HG03103 (cell line): ENCODE measurements around the gene ANKRD6.

ENCODE experiments used
- ATAC-seq: cut with Tn5 transposase; IDR thresholded peaks from one replicate; pipeline ENCODE4 v1.9.1; 2021; ENCODE audit warnings: low read depth; ENCODE audit not compliant: unreplicated experiment

The ANKRD6 gene

DNA sequence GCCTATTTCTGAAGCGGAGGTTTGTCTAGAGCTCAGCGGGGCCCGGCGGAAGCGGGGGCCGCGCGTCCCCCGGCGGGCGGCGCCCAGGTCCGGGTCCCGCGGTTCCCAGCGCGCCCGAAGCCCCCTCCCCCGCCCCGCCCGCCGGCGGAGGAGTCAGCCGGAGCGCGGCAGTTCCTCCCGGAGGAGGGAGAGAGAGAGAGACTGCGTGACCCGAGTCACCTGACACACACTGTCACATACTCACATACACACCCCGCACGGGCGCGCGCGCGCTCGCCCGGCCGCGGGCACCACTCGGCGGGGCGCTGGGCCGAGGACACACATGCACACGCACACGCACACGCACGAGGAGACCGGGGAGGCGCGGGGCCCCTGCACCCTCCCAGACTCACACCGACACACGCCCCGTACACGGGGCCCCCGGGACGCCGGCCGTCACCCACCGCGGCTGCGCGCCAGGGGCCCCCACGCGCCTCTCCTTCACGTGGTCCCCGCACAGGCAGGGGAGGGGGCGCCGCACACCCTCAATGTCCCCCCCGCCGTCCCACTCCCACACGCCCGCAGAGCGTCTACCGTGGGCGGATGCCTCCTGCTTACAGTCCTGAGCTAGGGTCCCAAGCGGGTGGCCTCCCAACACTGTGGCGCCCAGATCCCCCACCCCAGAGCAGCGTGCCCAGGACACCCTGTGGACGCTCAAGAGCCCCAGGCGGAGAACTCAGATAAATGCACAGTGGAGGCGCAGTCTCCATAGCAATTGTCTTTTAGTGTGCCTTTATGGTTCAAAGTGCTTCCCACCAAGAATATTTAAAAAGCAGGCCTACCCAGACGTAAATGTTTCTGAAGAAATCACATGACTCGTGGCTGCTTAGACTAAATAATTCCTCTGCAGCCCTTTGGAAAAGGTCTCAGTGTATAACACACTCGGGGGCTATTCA, 20.6 kb upstream of the ANKRD6 start, which contains the start of gene RRAGD:
TSS of gene RRAGD (minus strand) at position 203 of the 935 bp plus-strand sequence. CDS start 280 bp downstream, outside the sequence.
- ATAC-seq: peak; percentile 60

DNA sequence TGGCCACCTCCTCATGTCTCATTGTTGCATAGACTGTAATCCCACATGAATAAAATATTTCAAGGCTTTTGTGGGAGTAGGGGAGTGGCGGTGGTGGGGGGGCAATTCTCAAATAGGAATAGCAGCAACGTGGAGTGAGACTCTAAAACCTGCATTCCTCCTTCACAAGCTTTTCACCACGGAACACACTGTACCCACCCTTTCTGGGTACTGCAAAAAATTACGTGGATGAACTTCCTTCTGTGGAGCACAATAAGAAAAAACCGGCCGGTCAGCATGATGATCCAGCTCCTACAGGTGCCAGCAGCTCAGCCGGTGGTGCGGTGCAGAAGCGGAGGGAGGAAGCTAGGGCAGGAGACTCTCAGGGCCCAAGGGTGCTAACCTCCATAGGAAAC, 19.9 kb upstream of the ANKRD6 start:
- ATAC-seq: no peak

DNA sequence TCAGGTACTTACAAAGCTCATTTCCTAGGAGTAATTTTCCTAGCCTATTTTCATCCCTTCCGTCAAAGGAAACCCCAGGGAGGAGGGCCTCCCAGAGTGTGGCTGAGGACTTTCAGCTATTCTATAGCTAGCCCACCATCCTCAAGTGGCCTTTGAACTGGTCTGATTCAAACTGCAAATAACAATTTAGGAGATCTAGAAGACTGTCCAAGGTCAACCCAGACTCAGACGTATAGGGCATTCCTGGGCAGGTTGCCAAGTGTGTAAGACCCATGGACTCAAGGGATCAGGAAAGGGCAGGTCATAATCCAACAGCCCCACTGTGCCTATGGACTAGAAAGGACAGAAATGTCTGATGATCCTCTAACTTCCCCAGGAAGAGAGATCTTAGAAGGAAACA, 18.7 kb upstream of the ANKRD6 start:
- no peak for ATAC-seq

DNA sequence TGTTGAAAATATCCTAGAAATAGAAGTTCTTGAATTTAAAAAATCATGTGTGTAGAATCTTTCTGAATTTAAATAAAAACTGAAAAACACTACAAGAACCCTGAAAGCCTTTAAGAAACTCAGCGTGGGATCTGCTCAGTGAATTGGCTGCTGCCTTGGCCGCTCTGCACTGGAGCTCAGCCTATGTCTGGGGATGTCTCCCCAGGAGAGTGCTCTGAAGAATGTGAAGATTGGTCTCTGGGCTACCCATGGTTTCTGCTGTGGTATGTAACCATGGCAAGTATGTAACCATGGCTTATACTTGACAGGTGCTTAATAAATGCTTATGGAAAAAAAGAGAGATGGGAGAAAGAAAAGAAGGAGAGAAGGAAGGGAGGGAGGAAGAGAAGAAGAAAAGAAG, 17.8 kb upstream of the ANKRD6 start:
- no peak for ATAC-seq

DNA sequence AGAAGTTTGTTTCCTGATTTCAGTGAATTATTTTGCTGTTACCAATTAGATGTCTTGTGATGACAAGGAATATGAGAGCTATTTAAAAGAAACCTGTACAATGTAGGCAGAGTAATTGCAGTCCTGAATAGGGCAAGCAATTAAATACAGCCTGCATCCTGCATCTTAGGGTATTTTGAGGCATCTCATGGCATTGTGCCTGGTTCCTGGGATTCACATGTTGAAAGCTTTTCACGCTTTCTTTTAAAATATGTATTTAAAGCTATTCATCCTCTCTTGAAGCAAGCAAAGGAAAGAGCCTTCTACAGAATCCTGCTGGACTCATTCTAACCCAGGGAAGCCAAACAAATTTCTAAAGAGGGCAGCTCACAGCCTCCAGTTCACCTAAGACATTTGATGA, 16.2 kb upstream of the ANKRD6 start:
- no peak for ATAC-seq

DNA sequence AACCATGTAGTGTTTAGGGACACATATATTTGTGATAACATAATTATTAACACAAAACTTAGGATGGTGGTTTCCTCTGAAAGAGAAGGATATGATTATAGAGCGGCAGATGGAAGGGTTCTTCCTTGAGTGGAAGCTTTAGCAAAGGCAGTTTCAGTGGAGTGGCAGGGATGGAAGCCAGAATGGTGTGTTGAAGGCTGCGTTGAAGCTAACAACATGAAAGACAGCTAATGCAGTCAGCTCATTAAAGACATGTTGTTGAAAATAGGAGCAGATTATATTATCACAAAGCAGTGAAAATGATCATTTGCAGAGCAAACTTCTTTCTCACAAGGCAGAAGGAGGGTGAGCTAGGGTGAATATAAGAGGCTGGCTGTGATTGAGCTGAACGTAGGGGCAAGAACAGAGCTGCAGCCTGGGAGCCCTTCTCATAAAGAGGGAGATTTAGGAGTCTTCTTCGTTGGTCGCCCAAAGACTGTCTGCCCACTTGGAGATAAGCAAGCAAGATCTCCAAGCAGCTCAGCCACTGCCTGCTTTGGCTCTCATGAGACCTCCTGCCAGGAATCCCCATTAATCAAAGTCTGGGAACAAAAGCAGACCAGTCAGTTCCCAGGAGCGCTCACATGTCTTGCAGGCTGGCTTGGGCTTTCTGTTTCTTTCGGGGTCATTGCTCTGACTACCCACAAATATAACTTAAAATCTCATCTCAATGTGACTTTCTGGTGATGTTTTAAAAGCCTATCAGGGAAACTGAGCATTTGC, 2.6 kb upstream of the ANKRD6 start:
- ATAC-seq: no peak

DNA sequence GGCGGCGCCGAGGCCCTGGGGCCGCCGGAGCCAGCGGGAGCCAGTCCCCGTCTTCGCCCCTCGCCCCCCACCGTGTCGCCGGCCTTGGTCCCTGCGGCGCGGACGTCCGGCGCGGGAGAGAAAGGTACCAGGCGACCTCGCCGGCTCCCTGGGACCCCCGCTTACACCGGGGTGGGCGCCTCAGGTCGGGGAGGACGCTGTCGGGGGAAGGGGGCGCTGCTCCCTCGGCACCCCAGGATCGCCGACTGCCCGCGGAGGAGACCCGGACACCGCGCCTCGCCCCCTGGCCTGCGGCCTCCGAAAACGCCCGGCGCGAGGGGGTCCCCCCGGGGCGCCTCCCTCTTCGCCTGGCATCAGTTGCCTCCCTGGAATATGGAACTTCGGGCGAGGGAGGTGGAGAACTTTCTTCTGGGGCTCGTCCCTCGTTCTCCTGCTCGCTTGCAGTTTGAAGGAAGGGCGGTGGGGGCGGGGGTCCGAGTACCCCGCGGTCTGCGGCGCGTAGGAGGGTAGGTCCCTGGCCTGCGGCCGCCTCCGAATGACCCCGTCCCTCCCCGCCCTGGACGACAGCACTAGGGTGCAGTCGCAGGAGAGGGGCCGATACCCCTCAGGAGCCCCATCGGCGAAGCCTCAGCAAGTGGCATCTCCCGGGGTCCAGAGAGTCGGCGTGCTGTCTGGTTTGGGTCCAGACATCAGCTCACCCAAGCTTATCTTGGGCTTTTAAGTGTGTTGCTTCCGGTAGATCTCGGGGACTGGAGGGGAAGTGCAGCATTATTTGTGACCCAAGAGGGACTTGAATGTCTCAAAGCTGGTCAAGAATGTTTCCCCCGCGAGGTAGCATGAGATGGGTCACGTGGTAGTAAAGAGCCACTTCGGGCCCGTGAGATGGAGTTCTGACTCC, 549 bp downstream of the ANKRD6 start:
- ATAC-seq: peak; percentile 36

DNA sequence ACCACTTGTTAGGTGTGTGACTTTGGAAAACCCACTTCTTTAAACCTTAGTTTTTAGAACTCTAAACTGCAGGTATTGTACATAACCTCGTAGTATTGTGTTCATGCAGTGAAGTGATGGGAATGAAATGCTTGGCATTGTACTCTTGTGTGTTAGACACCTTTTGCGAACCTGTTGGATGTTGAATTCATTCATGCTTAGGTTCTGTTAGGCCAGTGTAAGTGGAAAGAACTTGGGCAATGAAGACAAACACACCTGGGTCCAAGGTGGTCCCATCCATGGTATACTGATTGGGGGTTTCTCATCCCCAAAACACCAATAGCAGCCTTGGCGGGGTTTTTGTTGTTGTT, 1.2 kb downstream of the ANKRD6 start:
- no peak for ATAC-seq

DNA sequence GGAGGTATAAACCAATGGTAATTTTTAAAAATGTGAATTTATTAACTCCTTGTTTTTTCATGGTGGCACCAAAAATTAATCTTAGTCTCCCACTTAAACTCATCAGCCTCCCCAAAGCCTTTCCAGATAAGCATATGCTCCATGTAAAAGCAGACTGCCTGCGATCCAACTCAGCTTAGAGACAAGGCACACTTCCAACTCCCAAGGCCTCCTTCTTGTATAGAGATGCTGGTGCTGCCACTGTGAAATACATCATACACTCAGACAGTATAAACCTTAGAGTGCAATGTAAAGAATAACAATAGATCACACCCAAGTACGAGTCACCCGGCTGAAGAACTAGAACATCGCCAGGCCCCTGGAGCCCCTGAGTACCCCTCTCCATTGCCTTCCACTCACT, 2.0 kb downstream of the ANKRD6 start:
- no peak for ATAC-seq

DNA sequence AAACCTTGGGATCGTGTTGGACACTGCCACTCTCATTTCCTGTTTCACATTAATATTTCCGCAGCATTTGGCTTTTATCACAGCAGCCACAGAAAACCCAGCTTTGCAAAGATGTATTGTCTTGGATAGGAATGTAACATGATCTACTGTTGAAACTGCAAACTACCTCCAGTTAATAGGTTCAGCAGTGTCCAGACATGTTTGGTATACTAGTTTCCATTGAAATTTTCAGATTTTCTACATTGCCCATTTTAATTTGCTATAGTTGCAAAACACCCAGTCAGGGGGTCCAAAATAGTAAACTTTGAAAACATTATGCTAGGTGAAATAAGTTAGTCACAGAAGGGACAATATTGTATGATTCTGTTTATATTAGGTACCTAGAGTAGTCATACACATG, 3.3 kb downstream of the ANKRD6 start:
- ATAC-seq: no peak

DNA sequence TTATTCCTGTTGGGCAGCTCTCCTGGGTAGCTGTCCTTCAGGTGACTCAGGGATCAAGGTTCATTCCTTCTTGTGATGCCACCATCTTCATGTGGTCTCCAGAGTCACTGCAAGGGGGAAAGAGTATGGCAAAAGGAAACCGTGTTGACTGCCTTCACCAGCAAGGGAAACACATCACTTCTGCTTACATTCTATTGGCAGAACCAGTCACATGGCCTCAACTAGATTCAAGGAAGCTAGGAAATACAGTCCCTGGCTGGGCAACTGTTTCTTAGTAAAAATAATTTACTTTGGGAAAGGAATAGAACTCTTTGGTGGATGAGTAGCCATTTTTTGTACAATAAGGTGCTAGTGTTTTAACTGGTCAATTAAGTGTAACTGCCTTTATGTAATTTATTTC, 5.3 kb downstream of the ANKRD6 start:
- no peak for ATAC-seq

DNA sequence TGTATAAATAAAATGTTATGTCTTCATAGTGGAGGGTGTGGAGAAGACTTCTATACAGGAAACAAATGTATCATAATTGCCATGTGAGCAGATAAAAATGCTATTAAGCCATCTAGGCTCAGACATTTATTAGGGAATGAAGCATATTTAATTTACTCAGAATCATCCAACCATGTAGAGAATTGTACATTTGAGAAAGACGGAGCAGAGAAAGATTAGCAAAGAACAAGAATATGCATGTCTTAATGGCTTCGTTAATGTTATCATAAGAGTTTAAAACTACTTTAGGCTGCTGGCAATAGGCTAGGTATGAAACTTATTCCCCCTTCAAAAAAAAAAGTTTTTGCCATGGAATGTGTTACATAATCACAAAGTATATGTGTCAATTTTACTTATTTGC, 6.1 kb downstream of the ANKRD6 start:
- ATAC-seq: no peak

DNA sequence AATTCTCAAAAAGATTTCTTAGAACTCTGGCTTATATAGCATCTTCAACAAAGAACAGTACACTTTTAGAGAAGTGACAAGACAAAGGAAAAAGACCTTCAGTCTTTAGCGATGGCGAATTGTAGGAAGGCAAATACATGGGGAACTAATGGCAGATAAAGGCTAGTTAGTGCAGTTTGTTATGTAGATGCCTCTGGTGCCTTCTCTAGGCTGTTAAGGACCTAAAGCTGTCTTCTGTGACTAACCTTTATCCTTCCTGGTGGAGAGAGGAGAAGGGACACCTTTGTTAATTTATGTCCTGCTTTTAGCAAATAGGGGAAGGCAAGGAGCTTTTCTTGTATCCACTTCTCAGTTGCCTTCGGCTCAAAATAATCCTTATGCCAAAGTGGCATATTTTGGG, 7.2 kb downstream of the ANKRD6 start:
- no peak for ATAC-seq

DNA sequence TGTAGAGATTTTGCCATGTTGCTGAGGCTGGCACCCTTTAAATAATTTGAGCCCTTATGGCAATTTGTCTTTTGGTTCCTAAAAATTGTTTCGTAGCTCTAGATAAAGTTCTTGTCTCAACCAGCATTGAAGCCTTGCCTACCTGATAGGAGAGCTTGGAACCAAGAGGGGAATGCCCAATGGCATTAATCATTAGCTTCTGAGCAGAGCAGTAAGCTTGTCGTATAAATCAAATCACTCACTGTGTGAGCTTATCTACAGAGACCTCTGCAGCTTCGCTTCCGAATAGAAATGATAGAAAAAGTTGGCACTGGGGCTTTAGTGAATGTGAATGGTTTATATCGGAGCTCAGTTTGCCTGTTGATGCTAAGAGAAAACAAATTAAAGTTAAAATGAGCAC, 10.7 kb downstream of the ANKRD6 start:
- no peak for ATAC-seq

DNA sequence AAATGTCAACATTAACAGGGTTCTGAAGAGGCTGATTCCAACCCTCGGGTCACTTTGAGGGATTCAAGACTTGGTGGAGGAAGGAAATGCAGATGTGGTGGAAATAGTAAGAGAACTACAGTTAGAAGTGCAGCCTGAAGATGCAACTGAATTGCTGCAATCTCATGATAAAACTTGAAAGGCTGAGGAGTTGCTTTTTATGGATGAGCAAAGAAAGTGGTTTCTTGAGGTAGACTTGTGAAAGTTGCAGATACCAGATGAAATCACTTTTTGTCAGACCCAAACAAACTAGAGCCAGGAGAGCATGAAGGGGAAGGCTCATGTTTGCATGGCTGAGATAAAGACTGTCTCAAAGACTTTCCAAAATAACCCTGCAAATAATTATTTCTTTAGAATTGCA, 16.2 kb downstream of the ANKRD6 start:
- ATAC-seq: no peak

DNA sequence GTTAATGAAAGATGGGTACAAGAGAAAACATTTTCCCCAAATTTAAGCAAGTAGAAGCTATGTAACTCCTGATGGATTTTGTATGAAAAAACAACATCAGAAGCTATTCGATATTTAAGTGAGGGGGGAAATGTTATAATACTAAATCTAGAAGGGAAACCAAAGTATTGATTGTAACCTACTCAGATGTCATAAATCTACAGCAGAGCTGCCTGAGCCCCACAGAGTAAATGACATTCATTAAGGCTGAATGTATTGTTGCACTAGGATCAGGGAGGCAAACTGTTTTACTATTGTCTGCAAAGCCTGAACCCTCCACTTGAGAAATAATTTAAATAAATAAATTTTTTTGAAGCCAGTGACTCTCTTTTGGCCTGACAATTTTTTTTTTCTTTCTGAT, 19.3 kb downstream of the ANKRD6 start:
- ATAC-seq: no peak

DNA sequence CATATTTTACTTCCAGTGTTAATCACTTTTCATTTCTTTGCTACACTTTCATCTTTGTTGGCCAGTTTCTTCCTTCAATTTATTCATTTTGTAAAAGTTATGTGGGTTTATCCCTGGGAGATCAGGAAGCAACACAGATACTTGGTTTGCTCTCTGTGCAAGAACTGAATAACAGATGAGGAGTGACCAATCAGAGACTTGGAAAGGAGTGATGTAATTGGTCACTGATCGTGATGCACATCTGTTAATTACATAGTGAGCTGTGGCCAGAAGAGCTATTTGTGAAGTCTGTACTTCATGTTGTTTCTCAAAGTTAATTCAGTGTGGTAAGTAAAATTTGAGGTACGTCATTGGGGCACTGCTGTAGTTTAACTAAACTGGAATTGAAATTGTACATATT, 21.3 kb downstream of the ANKRD6 start:
- ATAC-seq: no peak

DNA sequence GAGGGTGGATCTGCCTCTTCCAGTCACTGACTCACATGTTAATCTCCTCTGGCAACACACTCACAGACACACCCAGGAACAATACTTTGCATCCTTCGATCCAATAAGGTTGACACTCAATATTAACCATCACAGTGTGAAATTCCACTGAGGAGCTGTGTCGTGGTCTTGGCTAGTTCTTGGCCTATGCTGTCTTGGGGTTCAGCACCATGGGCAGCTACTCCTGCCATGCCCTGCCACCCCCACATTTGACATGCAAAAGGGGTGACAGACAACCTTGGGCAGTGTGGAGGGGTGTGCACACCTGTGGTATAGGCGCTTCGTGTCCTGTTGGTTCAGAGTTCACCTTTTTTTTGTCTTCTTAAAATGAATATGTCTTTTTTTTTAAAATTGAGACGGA, 25.8 kb downstream of the ANKRD6 start:
- ATAC-seq: no peak

DNA sequence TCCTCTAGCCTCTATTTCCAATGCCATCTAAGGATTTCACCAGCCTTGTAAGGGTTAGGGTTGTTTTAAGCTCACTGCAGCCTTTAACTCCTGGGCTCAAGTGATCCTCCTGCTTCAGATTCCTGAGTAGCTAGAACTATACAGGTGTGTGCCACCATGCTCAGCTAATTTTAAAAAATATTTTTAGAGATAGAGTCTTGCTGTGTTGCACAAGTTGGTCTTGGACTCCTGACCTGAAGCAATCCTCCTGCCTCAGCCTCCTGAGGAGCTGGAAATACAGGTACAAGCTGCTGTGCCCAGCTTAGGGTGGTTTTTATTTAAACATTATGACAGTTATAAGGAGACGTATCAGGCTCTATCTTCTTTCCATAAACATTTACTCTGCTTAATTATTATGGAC, 26.5 kb downstream of the ANKRD6 start:
- ATAC-seq: no peak

DNA sequence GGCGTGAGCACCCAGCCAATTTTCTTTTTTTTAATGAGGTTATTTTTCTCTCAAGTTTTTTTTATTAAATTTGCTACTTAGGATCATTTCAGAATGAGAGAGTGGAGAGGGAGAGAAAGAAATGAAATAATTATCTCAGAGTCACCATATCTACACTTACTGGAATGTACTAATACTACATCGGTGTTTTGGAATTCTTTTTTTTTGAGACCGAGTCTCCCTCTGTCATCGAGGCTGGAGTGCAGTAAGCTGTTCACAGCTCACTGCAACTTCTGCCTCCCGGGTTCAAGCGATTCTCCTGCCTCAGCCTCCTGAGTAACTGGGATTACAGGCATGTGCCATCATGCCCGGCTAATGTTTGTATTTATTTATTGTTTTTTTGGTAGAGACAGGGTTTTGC, 27.8 kb downstream of the ANKRD6 start:
- ATAC-seq: no peak

DNA sequence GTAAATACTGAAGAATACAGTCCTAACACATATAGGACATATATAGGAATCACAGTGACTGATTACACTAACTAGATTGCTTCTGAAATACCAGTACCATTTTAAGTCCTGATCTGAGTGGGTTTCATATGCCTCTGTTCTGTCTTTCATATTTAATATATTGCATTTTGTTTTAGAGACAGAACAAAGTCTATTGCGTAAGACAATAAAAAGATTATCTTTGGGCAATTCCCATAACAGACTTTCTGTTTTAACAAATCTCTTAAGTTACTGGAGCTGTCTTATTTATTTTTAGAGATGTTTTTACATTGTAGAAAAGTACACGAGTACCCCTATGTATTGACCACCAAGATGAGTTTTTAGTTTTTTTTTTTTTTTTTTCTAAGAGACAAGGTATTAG, 29.6 kb downstream of the ANKRD6 start:
- ATAC-seq: no peak
